Inflammatory macrophage (primary cell): ENCODE data around the gene HSPB7.

Experiments
- DNase-seq, 2 donors: peaks; one replicate each; pipeline ENCODE4 v3.0.0-alpha.2; 2020 to 2022

HSPB7 gene

DNA sequence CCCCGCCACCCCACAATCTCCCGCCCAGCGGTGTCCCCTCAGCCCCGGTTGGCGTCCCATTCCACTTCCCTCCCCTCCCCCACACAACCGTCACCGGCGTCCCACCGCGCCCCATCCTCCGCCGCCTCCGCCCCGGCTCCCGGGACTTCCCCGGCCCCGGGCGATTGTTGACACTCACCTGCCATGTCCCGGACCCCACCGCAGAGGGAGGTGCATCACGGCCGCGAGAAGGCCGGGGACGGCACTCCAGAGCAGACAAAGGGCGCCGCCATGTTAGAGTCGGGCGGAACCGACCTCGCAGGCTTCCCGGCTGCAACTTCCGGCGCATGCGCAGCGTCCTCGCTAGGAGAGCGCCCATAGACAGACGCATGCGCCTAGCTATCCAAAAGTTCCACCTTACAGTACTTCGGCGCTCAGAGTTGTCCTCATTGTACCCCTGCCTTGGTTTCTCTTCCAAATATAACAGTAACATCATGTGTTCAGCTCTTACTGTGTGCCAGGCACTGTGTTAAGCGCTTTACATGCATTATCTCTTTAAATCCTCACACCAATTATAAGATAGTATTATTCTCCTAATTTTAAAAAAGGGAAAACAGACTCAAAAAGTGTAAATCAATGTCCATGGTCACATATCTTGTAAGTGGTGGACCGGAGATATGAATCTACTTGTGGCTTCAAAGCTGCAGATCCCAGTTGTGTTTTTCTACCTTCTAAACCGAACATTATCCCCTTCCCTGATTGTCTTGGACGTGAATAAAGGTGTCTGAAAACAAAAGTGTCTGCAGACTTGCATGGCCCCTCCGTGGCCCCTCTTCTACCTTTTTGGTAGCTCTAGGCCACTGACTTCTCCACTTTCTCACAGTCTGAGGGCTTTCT, 41.8 kb downstream of the HSPB7 start, which contains the start of gene ZBTB17:
Gene ZBTB17, minus strand, starts transcription at position 297 of the 876 bp plus-strand sequence. CDS start 27,606 bp downstream, outside the sequence.
- peak; percentile 95 to 97 for DNase-seq

DNA sequence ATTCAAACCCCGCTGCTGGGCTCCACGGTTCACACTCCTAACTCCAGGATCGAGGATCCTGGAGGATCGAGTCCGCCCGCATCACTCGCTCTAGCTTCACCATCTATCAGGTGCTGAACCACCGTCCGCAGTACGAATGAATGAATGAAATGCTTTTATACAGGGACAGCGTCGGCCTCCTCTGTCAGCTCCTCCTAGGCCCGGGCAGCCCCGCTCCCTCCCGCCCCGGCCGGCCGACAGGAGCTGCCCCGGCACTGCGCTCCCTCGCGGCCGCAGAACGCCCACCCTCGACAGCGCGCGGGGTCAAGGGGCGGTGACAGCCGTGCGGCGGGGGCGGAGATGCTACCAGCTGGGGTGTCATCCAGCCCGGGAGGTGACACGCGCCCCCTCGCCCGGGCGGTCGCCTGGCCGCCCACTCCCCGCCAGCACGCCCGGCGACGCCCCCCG, 42.5 kb downstream of the HSPB7 start:
- DNase-seq: peak; percentile 67 to 83

DNA sequence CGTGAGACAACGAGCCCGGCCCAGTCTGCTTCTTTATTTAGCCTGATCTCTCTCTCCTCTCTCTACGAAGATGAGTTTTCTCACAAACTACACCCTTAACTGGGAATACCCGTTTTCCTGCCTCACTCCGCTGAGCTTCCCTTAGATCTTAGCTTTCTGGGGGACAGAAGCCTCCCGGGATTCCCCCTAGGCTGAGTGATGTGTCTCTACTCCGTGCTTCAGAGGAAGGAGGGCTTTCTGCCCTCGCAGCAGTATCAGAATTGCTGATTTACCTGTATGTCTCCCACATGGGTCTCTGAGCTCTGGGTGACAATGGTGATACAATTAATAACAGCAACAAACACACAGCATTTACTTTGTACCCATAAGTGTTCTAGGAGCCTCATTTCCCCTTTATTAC, 43.0 kb downstream of the HSPB7 start:
- DNase-seq: no peak

DNA sequence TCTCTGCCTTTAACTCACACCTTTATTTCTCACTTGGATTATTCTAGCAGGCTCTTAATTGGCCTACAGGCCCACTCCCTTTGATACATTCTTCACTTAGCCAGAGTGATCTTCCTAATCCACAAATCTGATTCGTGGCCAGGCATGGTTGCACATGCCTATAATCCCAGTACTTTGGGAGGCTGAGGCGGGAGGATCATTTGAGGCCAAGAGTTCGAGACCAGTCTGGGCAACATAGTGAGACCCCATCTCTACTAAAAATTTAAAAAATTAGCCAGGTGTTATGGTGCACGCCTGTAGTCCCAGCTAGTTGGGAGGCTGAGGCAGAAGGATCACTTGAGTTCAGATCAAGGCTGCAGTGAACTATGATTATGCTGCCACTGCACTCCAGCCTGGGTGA, 44.1 kb downstream of the HSPB7 start:
- DNase-seq: no peak

DNA sequence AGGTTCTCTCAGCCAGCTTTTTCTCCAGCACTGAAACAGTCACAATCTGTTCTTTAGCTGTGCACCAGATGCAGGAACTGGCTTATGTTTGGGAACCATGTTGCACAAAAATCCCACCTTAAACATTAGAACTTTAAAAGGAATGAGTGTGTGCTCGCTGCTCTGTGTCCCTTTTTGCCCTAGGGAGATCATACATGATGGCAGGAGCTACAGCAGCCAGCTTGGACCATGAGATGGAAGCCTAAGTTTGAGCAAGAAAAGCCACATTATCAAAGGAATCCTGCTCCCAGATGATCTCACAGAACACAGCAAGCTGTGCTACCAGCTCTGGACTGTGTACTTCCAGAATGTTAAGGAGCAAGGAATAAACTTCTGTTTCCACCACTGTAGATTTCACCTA, 45.4 kb downstream of the HSPB7 start:
- DNase-seq: no peak

DNA sequence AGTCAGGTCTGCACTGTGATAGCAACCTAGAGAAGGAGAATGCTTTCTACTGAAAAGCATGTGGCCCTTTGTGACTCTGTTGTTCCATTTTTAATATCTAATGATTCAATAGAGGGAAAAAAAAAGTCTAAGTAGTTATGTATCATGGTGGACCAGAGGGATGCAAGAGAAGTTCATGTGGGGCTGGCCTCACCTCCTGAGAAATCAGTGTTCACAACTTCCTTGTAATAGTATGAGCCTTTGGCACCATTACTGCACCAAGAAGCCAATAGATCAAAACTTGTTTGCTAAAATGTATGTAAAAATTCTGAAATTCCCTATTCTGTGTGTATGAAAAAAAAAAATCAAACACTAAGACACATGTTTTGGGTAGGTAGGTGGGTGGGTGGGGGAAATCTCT, 46.9 kb downstream of the HSPB7 start:
- no peak for DNase-seq

DNA sequence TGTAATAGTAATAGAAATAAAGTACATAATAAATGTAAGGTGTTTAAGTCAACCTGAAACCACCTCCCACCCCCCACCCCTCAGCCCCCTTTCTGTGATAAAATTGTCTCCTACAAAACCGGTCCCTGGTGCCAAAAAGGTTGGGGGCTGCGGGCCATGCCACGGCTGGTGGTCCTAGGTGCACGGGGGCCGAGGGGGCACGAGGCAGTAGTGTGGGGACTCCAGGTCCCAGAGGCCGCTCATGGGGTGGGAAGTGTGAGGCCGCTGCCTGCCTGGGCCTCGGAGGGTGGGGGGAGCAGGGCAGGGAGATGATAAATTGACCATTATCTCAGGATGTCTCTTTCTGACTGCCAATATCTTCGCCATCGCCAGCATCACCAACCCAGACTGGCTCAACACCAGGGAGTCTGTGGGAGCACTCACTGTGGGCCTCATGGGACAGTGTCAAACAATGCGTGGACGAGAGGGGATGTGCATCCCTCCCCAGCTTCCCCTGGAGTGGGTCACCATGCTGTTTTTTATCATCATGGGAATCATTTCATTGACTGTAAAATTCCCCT, 48.4 kb downstream of the HSPB7 start:
- no peak for DNase-seq

DNA sequence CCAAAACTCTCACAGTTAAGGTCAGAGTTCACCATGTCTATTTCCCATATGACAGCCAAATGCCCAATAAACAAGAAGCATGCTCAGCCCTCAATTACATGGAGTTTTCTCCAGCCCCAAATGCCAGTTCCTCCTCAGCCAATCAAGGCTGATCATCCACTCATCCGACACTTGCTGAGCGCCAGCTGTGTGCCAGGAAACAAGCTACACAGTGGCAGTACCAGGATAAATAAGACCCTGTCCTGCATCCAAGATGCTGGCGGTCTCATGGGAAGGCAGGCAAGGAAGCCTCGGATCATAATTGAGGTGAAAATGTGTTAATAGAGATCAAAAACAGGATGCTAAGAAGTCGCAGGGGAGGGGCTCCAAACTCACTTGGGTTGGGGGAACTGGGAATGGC, 49.7 kb downstream of the HSPB7 start:
- no peak for DNase-seq

DNA sequence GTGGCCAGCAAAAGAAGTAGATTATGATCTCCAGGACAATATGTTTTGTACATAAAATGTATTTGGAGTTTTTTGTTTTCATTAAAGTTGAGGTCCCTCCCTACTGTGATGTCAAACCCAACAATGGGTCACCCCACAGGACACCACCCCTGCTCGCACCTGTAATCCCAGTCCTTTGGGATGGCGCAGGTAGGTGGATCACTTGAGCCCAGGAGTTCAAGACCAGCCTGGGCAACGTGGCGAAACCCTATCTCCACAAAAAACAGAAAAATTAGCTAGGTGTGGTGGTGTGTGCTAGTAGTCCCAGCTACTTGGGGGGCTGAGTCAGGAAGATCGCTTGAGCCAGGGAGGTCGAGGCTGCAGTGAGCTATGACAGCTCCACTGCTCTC, 50.9 kb downstream of the HSPB7 start:
- no peak for DNase-seq

DNA sequence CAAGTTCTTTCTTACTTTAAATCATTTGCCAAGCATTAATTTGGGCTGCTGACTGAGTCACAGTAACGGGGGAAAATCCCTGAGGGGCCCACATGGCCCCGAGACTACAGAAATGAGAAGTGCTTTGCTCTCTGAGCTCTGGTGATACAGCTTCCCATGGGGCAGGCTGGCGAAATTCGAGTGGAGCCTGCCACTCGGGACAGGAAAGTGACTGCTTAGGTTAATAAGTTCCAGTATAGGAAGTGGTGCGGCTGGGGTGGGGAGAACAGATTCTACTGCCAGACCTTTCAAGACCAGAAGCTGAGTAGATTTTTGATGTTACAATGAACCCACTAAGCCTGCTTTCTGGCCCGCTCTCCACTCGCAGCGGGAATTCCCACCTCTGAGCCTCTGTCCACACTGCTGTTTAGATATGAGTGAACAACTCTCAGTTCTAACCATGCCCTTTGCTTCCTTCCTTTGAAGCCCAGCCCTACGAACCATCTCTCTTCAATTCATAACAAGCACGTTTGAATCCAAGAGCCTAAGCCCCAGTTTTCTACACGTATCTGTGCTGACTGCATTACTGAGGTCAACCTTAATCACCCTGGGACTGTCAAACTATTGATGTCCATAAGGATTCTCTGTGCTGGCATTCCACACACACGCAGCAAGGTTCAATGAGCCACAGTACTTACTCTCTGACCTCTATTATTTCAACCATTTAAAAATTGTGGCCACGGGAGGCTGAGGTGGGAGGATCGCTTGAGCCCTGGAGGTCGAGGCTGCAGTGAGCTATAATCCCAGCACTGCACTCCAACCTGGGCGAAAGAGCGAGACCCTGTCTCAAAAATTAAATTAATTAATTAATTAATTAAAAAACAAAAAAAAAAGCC, 51.5 kb downstream of the HSPB7 start:
- DNase-seq: peak; percentile 91 to 95

DNA sequence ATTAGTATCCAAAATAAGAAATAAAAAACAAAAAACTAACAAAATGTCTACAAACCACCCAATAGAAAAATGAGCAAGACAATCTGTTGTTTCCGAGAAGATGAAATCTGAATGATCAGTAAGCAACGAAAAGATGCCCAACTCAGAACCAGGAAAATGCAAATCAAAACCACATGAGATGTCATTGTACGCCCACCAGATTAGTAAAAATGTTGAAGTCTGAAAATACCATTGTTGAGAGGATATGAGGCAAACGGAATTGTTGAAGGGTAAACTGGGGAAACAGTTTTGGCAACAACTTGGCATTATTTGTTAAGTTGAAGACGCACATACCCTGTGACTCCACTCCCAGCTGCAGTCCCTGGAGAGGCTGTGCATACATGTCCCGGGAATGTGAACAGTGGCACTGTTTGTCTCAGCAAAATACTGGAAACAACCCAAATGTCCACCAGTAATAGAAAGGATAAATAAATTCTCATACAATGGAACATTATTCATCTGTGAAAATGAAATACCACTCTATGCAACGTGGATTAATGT, 52.5 kb downstream of the HSPB7 start:
- DNase-seq: peak; percentile 82 to 83
